Activated effector memory CD4-positive, alpha-beta T cell treated with anti-CD3 and anti-CD28 coated beads, Interleukin-2, amount 50 U/mL, for 16 hours (primary cell): ENCODE data around the gene RAB22A.
"Not testable (repeated sequence)": the region's sequence is repeated elsewhere in the genome, so short reads cannot be mapped to it uniquely, and the experiment has no call there.

Experiments used
- DNase-seq: peaks from one replicate; pipeline ENCODE4 v3.0.0-alpha.2; 2020

The RAB22A gene

DNA sequence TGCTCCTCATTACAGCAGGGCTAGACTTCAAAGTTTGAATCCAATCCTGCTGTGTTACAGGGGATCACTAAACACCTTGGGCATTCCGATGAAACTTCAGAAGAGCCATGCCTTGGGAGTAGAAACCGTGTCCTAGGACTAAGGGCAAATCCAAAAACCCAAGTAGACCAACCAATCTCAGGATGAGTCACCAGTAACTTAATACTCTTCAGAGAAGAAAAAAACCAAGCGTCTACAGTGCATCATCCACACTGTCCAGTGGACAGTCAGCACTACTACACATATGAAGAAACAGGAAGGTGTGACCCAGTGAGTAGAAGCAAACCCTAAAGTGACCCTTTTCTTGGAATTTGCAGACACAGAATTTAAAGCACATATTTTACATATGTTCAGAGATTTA is 40.1 kb downstream of the RAB22A start:
- no peak for DNase-seq

DNA sequence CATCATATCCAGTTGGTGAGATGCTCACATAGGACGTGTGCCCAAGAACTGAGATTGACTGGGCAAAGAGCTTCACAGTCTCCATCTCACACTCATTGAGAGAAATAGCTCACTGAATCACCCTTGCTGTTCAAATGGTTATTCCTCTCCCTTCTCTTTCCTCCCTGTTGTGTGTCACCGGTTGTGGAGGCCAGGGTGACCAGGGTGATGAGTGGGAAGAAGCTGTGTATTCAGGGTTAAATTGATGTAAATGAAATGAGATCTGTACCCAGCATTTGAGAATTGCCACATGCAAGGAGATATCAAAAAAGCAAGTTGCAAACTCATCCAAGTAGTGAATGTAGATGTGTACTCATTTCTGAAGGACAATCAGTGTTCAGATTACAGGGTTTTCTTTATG is 43.0 kb downstream of the RAB22A start:
- DNase-seq, result no peak

GRCh38 chr20:58359441-58359840 is 49.9 kb downstream of the RAB22A start:
- no peak for DNase-seq

DNA sequence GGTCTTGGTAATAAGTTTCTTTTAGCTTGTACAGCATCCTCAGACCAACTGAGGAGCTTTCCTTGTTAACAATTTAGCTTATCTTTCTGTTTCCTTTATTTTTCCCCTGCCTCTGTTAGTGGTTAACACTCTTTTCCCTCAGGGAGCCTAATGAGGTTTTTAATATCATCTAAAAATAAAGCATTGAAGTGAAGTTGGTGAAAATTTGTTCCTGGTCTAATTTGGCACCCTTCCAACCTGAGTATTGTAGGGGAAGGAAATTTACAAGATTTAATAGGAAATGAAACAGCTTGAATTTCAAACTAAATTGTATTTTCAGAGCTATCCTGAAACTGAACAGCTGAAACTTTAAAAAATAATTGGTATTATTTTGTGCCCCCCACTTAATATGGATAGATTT is 51.4 kb downstream of the RAB22A start:
- DNase-seq, result no peak

- DNase-seq, result no peak
Observed at GRCh38 chr20:58361481-58362205, 52.1 kb downstream of the RAB22A start.

GRCh38 chr20:58362206-58362516 is 52.6 kb downstream of the RAB22A start:
- DNase-seq, result no peak

DNA sequence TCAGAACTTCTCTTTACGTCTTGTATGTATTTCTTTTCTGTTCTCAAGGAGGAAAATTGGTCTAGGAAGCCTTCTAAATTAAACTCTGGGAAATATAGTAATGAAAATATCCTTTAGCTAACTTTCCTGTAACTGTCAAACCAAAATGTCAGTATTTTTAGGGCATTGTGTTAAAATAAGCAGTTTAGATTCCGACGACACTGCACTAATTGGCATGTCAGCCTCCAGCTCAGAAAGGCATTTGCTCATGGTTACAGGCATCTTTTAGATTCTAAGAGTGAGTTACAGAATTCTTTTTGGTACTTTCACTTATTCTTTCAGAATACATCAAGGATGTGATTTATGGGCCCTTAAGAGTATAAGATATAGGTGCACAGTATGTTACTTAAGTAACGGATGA is 53.5 kb downstream of the RAB22A start:
- DNase-seq, result no peak

DNA sequence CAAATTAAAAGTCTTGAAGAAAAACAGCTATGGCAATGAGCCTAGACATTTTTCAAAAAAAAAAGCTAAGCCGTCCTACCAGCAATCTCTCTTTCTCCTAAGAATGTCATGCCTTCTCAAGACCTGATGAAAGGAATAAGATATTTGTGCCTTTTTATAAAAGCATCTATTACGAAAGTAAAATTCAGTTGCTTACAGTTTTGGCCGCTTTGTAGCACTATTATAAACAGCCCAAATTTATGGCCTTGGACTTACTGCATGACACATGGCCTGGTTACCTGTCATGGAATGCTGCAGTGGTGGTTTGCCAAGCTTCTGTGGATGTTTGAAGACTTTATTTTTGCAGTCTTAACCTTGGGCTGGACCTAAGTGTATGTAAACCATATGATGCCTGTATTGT is 57.4 kb downstream of the RAB22A start:
- DNase-seq, result no peak

DNA sequence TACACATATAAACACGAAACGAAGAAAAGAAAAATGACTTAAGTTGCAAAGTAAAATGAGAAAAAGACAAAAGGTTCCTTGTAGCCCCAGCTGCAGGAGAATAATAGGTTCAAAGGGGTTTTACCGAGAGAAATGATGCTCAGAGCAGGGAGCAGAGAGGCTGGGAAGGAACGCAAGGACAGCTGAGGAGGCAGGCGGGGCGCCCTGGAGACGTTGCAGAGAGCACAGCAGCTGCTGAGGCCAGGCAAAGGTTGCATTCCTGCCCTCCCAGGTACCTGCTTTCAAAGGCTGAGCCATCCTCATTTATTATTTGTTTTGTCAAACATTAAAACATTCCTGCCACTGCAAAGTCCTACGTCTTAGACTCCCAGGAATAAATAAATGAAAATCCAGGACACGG is 63.3 kb downstream of the RAB22A start:
- DNase-seq, result no peak

- DNase-seq, result not testable (repeated sequence)
Observed at GRCh38 chr20:58373296-58373695, 63.8 kb downstream of the RAB22A start.

GRCh38 chr20:58374027-58374850 is 64.7 kb downstream of the RAB22A start:
- DNase-seq, result no peak

- no peak for DNase-seq
Observed at GRCh38 chr20:58374906-58375758, 65.6 kb downstream of the RAB22A start.

GRCh38 chr20:58375759-58376352 is 66.3 kb downstream of the RAB22A start:
- no peak for DNase-seq

GRCh38 chr20:58377017-58377416 is 67.5 kb downstream of the RAB22A start:
- DNase-seq, result no peak

GRCh38 chr20:58377766-58378401 is 68.4 kb downstream of the RAB22A start:
- no peak for DNase-seq

DNA sequence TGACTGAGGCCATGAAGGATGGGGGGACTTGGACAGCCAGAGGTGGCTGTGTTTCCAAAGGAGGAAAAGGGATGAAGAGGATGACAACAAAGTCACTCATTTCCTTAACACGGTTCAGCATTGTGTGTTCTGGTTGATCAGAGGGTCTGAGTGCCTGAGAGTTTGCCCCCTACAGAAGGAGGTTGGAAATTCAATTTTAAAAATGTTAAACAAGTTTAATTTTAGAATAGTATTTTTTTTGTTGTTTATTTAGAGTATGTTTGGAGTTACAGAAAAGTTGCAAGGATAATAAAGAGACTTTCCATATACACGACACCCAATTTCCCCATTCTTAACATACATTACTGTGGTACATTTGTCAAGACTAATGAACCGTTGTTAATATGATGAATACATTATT is 69.2 kb downstream of the RAB22A start:
- DNase-seq, result no peak

DNA sequence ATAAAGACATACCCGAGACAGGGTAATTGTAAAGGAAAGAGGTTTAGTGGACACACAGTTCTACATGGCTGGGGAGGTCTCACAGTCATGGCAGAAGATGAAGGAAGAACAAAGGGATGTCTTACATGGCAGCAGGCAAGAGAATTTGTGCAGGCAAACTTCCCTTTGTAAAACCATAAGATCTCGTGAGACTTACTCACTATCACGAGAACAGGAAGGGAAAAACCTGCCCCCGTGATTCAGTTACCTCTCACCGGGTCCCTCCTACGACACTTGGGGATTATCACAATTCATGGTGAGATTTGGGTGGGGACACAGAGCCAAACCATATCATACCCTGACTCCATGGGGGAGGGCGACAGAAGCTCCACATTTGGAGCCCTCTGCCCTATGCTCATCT is 72.1 kb downstream of the RAB22A start:
- no peak for DNase-seq

DNA sequence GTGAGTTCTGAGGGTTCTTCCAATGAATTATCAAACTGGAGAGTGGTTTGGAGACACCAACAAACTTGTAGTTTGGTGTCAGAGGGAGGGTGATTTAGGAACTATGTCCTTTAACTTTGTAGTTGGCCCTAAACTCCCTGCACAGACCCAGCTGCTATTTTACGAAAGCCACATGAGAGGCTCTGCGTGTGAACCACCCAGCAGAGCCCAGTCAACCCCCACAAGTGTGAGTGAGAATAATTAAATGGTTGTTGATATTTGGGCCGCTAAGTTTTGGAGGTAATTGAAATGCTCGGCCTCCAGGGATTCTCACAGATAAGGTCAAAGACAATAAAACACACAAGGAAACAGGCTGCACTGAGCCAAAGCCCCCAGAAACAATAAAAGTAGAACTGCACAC is 72.6 kb downstream of the RAB22A start:
- DNase-seq, result no peak

DNA sequence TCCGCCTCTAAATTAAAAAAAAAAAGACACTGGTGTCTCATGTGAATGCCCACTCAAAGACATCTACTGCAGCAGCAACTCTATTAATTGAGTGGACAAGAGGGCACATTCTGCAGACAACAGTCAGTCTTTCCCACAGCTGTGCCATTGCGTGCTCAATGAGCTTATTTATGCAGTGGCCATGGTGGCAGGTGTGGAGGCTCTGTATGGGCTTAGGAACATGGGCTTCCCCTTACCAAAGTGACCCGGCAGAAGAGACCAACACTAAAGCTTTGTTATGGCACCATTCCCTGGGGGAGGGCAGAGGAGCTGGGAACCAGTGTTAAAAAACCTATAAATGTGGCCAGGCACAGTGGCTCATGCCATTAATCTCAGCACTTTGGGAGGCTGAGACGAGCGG is 75.3 kb downstream of the RAB22A start:
- no peak for DNase-seq

DNA sequence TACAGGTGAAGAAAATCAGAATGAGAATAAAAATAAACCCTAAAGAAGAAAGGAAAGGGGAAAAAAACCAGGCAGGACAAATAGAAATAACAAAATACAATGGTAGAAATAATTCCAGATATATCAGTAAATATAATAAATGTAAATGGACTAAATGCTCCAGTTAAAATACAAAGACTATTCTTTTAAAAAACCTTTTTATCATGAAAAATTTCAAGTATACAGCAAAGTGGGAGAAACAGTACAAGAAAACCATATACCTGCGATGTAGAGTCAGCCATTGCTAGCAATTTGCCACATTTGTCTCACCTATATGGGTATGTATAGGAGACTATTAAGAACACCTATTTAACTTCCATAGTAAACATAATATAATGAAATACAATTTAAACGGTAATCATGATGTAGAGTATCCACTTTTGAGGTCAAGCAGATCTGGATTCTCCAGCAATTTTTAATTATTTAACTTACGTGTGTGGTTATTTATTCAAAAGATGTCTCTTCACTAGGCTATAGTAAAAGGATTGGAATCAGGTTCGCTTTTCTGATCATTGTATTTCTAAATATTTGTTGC is 78.6 kb downstream of the RAB22A start:
- no peak for DNase-seq

GRCh38 chr20:58388882-58389323 is 79.4 kb downstream of the RAB22A start, which contains the start of gene VAPB:
Gene VAPB (plus strand): TSS chr20:58389229. CDS start chr20:58389460, 231 bp downstream.
- DNase-seq, result peak; percentile 99

- DNase-seq, result no peak
Observed at GRCh38 chr20:58389324-58389967, 79.9 kb downstream of the RAB22A start.
